Measurements from ENCODE around the gene ULBP1.
"Not testable (repeated sequence)": the region's sequence is repeated elsewhere in the genome, so short reads cannot be mapped to it uniquely, and the experiment has no call there.

ULBP1 gene

GRCh38 chr6:149933461-149933860 lies 30.3 kb upstream of the ULBP1 start:
- no peak for DNase-seq (ENCODE audit: low spot score)

- peak; percentile 83 for DNase-seq (ENCODE audit: low spot score)
These were observed 29.2 kb upstream of the ULBP1 start for GRCh38 chr6:149934249-149935156.

DNA sequence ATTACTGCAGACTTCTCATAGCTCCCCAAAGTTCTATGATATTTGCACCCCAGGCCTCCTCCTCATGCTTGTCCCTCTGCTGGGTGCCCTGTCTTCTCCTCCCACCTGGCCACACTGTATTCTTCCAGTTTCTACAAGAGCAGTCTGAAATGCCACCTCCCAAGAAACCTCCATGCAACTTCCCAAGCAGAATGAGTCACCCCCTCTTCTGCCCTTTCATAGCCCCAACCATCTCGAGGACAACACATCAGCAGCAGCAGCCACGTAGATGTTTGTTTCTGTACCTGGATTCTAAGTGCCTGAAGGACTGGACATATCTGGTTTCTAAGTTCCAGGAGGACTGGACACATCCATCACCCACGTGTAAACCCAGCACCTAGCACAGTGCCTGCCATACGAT lies 28.5 kb upstream of the ULBP1 start:
- DNase-seq (ENCODE audit: low spot score), result no peak

- DNase-seq (ENCODE audit: low spot score), result no peak
These were observed 28.1 kb upstream of the ULBP1 start for GRCh38 chr6:149935668-149936067.

DNA sequence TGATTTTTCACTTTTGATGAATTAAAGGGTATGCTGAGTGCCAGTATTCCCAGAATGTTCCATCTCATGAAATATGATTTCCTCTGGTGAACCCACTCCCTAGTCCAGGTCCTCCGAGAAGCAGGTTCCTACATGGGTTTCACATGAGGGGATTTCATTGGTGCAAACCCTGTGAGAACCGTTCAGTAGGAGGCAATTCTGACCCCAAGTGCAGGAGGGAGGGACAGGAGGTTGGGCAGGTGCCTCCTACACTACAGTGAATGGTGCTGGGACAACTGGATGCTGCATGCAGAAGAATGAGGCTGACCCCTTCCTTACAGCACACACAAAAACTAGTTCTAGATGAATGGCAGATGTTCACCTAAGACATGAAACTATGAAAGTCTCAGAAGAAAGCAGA lies 27.0 kb upstream of the ULBP1 start:
- no peak for DNase-seq (ENCODE audit: low spot score)

DNA sequence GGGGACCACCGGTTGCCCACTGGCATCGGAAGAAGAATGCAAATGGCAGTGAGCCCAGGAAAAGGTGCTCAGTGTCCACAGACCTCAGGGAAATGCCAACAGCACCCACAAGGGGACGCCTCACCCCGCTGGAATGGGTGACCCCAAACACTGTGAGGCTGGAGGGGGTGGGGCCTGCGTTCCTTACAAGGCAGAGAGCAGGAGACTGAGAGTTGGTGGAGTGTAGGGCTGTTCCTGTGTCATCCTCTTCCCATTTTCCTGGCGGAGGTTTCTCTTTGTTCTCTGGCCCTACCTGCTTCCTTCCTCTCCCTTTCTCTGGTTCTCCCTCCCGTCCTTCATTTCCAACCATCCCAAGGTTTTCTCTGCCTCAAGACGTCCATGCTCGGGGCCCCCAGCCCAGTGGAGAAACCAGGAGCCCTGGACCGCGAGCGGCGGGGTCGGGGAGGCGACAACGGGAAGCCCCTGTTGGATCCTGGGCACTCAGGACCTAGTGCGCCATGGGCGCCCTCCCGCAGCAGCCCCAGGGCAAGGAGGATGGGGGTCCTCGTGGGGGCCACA lies 25.7 kb upstream of the ULBP1 start:
- DNase-seq (ENCODE audit: low spot score), result not testable (repeated sequence)

- DNase-seq (ENCODE audit: low spot score), result peak; percentile 52
These were observed 25.0 kb upstream of the ULBP1 start for GRCh38 chr6:149938571-149939355.

DNA sequence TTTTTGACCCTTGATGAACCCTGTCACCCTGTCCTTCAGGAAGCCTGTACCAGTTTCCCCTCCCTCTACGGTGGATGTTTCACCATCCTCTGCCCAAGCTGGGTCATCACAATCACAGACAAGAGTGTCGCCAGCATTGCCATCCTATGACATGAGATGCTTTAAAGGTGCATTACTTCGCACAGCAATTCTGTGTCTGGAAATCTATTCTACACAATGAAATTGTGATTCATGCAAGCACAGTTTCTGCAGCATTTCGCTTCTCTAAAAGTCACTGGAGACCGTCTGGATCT lies 24.4 kb upstream of the ULBP1 start:
- DNase-seq (ENCODE audit: low spot score), result no peak

DNA sequence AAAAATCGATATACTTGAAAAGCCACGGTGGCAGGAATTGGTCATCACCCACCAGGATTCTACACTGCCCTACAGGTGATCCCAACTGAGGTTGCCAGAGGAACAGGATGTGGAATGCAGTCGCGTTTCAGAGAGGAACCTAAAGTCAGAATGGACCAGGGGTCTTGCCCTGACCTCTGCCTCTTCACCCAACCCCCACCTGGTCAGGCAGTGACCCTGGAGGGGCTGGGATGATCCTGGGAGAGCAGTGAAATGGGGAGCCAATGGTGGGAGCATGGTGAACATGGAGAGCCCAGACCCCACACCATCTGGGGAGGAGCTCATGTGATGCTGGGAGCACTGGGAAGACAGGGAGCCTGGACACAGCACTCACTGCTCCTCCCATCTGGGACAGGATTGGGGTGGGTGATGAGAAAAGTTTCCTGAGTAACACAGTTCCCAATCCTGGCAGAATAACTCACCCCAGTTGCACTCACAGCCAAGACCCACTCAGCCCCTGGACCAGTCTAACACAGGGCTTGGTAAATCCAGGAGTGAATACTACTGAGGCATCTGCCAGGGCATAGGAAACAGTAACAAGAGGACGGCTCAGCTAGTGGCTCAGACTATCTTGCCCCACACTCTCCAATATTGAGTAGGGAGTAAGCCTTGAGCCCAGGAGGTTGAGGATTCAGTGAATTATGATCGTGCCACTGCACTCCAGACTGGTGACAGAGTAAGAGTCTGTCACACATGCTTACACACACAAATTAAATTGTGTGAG lies 23.7 kb upstream of the ULBP1 start:
- no peak for DNase-seq (ENCODE audit: low spot score)

- no peak for DNase-seq (ENCODE audit: low spot score)
These were observed 23.1 kb upstream of the ULBP1 start for GRCh38 chr6:149940672-149940982.

GRCh38 chr6:149941583-149942460 lies 21.9 kb upstream of the ULBP1 start, which contains the start of gene ULBP2:
Gene ULBP2 (plus strand): TSS chr6:149942014. CDS start chr6:149942073, 59 bp downstream.
- DNase-seq (ENCODE audit: low spot score), result peak; percentile 94

- no peak for DNase-seq (ENCODE audit: low spot score)
These were observed 21.3 kb upstream of the ULBP1 start for GRCh38 chr6:149942461-149942829.

DNA sequence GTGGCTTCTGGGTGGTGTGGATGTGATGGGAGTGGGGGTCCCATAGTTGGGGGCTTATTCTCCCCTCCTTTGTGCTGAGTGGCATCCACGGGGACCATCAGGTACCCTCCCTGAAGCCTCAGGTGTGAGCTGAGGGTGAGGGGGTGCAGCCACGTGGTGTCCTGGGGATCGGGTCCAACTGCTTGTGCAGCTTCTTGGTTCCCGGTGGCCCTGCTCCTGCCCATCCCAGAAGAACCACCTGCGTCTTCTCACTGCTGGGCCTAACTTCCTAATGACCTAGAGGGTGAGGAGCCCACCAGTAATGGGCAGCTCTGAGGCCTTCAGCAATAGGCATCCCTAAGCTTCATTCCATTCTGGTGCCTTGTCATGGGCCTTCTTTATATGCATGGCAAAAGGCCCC lies 20.4 kb upstream of the ULBP1 start:
- DNase-seq (ENCODE audit: low spot score), result not testable (repeated sequence)

- not testable (repeated sequence) for DNase-seq (ENCODE audit: low spot score)
These were observed 18.5 kb upstream of the ULBP1 start for GRCh38 chr6:149945276-149945675.

DNA sequence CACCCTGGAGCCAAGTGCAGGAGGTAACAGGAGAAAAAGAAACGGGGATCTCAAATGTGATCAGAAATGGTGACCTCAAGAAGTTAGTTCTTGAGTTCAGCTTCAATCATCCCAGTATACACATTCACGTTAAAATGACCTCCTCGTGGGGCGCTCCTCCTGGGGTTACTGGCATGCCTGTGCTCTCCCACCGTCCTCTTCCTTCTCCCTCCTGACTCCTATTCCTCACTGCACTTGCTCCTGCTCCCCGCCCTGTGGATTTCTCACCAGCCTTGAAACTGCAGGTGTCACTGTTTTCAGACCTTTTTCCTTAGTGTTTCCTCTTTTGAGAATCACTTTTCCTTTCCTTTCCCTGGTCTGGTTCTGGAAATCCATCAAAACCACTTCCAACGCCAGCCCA lies 17.1 kb upstream of the ULBP1 start:
- not testable (repeated sequence) for DNase-seq (ENCODE audit: low spot score)

- not testable (repeated sequence) for DNase-seq (ENCODE audit: low spot score)
These were observed 16.2 kb upstream of the ULBP1 start for GRCh38 chr6:149947533-149947932.

DNA sequence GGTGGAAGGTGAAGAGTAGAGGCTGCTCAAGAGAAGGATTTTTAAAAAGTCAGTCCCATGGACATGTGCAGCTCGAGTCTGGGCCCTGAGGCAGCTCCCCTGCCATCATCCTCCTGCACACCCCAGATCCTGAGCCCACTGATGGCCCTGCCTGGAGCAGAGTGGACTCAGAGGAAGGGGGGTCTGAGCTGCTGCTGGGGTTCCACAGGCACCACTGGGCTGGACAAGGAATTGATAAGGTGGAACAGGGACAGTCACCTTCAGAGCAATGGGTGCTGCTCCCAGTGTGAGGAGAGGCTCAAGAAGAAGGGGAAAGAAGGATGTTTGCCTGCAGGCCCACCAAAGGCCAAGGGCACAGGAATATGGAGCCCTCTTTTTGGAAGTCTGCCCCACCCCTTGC lies 15.7 kb upstream of the ULBP1 start:
- no peak for DNase-seq (ENCODE audit: low spot score)

GRCh38 chr6:149948616-149949015 lies 15.1 kb upstream of the ULBP1 start:
- no peak for DNase-seq (ENCODE audit: low spot score)

- no peak for DNase-seq (ENCODE audit: low spot score)
These were observed 13.3 kb upstream of the ULBP1 start for GRCh38 chr6:149950423-149950822.

DNA sequence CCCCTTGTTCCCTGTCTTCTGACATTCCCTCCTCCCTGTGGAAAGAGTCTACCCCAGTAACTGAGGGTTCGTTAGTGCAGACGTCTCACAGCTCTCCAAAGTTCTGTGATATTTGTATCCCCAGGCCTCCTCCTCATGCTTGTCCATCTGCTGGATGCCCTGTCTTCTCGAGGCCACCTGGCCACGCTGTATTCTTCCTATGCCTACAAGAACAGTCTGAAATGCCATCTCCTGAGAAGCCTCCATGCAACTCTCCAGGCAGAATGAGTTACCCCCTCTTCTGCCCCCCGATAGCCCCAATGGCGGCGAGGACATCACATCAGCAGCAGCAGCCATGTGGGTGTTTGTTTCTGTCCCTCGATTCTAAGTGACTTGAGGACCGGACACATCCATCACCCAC lies 12.6 kb upstream of the ULBP1 start:
- no peak for DNase-seq (ENCODE audit: low spot score)

- no peak for DNase-seq (ENCODE audit: low spot score)
These were observed 12.1 kb upstream of the ULBP1 start for GRCh38 chr6:149951626-149952025.

Measured in CD4-positive, alpha-beta T cell treated with Interleukin-2 at 100 ng/mL for 4 hours (primary cell).